ENCODE measurements around the gene TMEM145. TPM values are rescaled to one million over a fixed set of nuclear protein-coding genes. Genes with fewer than 3 reads are reported as not detected.
A peak's percentile ranks its signal among the peaks of the same experiment; 100 is the strongest.

Gene TMEM145
- polyA plus RNA-seq, 1 donor (not counting 4 experiments of a cell fraction or from before 2014, with no cell fraction given) = not detected

GRCh38 chr19:42343344-42344110 is 30.4 kb downstream of the TMEM145 start:
- Histone ChIP-seq H3K9me3 (ENCODE audit: control insufficient read depth, low read depth, low read length) (no peaks in the 10 kb centered on the region), H2AFZ (ENCODE audit: control insufficient read depth, low read length) (no peak overlapping the region), H3K79me2 (ENCODE audit: control insufficient read depth, insufficient read depth, low read length) (no peaks in the 10 kb centered on the region), H3K9ac (ENCODE audit: control insufficient read depth, extremely low read depth, insufficient read depth, low read length) (no peak overlapping the region), H3K4me2 (ENCODE audit: control insufficient read depth, extremely low read depth, insufficient read depth, low read depth, low read length) (no peak overlapping the region), H3K4me1 (ENCODE audit: control insufficient read depth, extremely low read depth, insufficient read depth, low read length) (no peaks in the 10 kb centered on the region), H3K36me3 (ENCODE audit: control insufficient read depth in 2 of 2, extremely low read depth in 1 of 2, insufficient read depth in 2 of 2, low read length in 2 of 2) (peaks cover 0 to 5% of the 10 kb centered on the region in 2 experiments), H3K27me3 (ENCODE audit: control insufficient read depth, extremely low read depth, insufficient read depth, low read length) (no peaks in the 10 kb centered on the region), H3K4me3 (ENCODE audit: control insufficient read depth in 2 of 3, extremely low read depth in 1 of 3, insufficient read depth in 2 of 3, low read depth in 1 of 3, low read length in 3 of 3) (no peak overlapping the region), H3K9me1 (ENCODE audit: control insufficient read depth, extremely low read depth, insufficient read depth, low read length) (no peaks in the 10 kb centered on the region), H4K20me1 (ENCODE audit: control insufficient read depth, extremely low read depth, insufficient read depth, low read length) (no peaks in the 10 kb centered on the region), H3K27ac (ENCODE audit: control insufficient read depth, insufficient read depth, low read length) (no peak overlapping the region)
- dilution Hi-C loops (cut with MboI; ENCODE audit: extremely low pct_ligation_motif_present, low sequenced_read_pairs) = no loop called here
- DNase-seq (ENCODE audit: low read depth, low spot score) (no peak), FAIRE-seq (no peak)
- TF ChIP-seq CTCF (optimal IDR thresholded peaks at IDR 0.05 in 1 of 3, IDR thresholded peaks at IDR 0.05 in 1 of 3, conservative IDR thresholded peaks at IDR 0.05 in 1 of 3; ENCODE audit: extremely low read depth in 1 of 3, insufficient read depth in 2 of 3, low read length in 3 of 3) (peak in 1 of 3 experiments; percentile 27), EZH2 (IDR thresholded peaks at IDR 0.05; ENCODE audit: low read length) (no peak)

GRCh38 chr19:42344336-42344893 is 31.3 kb downstream of the TMEM145 start:
- DNase-seq (ENCODE audit: low read depth, low spot score) = no peak
- dilution Hi-C loops (cut with MboI; ENCODE audit: extremely low pct_ligation_motif_present, low sequenced_read_pairs) = no loop called here

More at GRCh38 chr19:42344336-42344893, 31.3 kb downstream of the TMEM145 start:
- H3K9me1 ChIP-seq (ENCODE audit: control insufficient read depth, extremely low read depth, insufficient read depth, low read length) = no peaks in the 10 kb centered on the region
- no peaks in the 10 kb centered on the region for H3K4me1 ChIP-seq (ENCODE audit: control insufficient read depth, extremely low read depth, insufficient read depth, low read length)
- H3K4me3 ChIP-seq (ENCODE audit: control insufficient read depth in 2 of 3, extremely low read depth in 1 of 3, insufficient read depth in 2 of 3, low read depth in 1 of 3, low read length in 3 of 3) = no peak overlapping the region
- H4K20me1 ChIP-seq (ENCODE audit: control insufficient read depth, extremely low read depth, insufficient read depth, low read length) = no peaks in the 10 kb centered on the region
- H2AFZ ChIP-seq (ENCODE audit: control insufficient read depth, low read length) = no peak overlapping the region
- no peak for TF ChIP-seq CTCF (optimal IDR thresholded peaks at IDR 0.05 in 1 of 3, IDR thresholded peaks at IDR 0.05 in 1 of 3, conservative IDR thresholded peaks at IDR 0.05 in 1 of 3; ENCODE audit: extremely low read depth in 1 of 3, insufficient read depth in 2 of 3, low read length in 3 of 3)
- no peak for TF ChIP-seq EZH2 (IDR thresholded peaks at IDR 0.05; ENCODE audit: low read length)
- FAIRE-seq = no peak
- H3K79me2 ChIP-seq (ENCODE audit: control insufficient read depth, insufficient read depth, low read length) = no peaks in the 10 kb centered on the region
- no peak overlapping the region for H3K27ac ChIP-seq (ENCODE audit: control insufficient read depth, insufficient read depth, low read length)
- H3K9me3 ChIP-seq (ENCODE audit: control insufficient read depth, low read depth, low read length) = no peaks in the 10 kb centered on the region
- H3K36me3 ChIP-seq (ENCODE audit: control insufficient read depth in 2 of 2, extremely low read depth in 1 of 2, insufficient read depth in 2 of 2, low read length in 2 of 2) = peaks cover 0 to 5% of the 10 kb centered on the region in 2 experiments
- H3K9ac ChIP-seq (ENCODE audit: control insufficient read depth, extremely low read depth, insufficient read depth, low read length) = no peak overlapping the region
- no peak overlapping the region for H3K4me2 ChIP-seq (ENCODE audit: control insufficient read depth, extremely low read depth, insufficient read depth, low read depth, low read length)
- no peaks in the 10 kb centered on the region for H3K27me3 ChIP-seq (ENCODE audit: control insufficient read depth, extremely low read depth, insufficient read depth, low read length)

Data from keratinocyte (primary cell).